ENCODE data around the gene ABCC6. TPM values are rescaled to one million over a fixed set of nuclear protein-coding genes. Genes with fewer than 3 reads are reported as not detected.
"Not testable (repeated sequence)": the region's sequence is repeated elsewhere in the genome, so short reads cannot be mapped to it uniquely, and the experiment has no call there.

ABCC6 gene
- total RNA-seq, 1 donor from 2014 or later = not detected

DNA sequence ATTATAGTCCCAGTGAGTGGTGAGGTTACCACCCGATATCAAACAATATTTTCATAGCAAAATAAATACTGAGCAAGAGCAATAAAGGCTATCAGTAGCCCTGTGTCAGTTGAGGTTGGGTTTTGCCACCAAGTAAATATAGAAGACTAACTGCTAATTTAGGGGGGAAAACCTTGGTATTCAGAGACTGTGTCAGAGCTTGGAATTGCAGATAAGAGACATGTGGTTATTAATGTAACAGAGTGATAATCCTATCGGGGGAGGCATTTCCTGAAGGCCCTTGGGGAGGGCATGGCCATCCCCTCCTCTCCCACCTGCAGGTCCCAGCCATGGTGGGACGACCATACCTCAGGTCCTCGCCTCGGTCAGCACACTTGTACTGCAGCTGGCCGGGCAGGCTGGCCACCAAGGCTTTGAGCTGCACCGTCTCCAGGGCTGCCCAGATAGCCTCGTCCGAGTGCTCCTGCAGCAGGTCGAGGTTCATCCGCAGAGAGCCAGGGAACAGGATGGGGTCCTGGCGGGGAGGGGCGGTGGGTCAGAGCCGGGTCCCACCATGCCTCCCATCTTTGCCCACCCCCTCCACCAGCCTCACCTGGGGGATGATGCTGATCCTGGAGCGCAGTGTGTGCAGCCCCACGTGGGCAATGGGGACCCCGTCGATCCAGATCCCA is 68.9 kb downstream of the ABCC6 start:
- Histone ChIP-seq H3K4me3 (ENCODE audit: low read depth, low read length) (no peak overlapping the region), H3K27me3 (ENCODE audit: control insufficient read depth, insufficient read depth, low read length) (no peaks in the 10 kb centered on the region), H3K36me3 (ENCODE audit: control insufficient read depth, insufficient read depth, low read length) (no peaks in the 10 kb centered on the region)
- DNase-seq (ENCODE audit: low read depth) = no peak
- TF ChIP-seq, protein P1, sequence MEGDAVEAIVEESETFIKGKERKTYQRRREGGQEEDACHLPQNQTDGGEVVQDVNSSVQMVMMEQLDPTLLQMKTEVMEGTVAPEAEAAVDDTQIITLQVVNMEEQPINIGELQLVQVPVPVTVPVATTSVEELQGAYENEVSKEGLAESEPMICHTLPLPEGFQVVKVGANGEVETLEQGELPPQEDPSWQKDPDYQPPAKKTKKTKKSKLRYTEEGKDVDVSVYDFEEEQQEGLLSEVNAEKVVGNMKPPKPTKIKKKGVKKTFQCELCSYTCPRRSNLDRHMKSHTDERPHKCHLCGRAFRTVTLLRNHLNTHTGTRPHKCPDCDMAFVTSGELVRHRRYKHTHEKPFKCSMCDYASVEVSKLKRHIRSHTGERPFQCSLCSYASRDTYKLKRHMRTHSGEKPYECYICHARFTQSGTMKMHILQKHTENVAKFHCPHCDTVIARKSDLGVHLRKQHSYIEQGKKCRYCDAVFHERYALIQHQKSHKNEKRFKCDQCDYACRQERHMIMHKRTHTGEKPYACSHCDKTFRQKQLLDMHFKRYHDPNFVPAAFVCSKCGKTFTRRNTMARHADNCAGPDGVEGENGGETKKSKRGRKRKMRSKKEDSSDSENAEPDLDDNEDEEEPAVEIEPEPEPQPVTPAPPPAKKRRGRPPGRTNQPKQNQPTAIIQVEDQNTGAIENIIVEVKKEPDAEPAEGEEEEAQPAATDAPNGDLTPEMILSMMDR (IDR thresholded peaks at IDR 0.05; ENCODE audit: insufficient read depth, low read length, severe bottlenecking) = no peak
- no peak for FAIRE-seq

DNA sequence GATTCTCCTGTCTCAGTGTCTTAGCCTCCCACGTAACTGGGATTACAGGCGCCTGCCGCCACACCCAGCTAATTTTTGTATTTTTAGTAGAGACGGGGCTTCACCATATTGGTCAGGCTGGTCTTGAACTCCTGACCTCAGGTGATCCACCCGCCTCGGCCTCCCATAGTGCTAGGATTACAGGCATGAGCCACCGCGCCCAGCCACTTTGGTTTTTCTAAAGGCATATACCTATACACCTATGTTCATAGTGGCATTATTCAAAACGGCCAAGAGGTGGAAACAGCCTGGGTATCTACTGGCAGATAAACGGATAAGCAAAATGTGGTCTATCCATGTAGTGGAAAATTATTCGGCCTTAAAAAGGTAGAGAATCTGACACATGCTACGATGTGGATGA is 70.3 kb downstream of the ABCC6 start:
- not testable (repeated sequence) for H3K4me3 ChIP-seq (ENCODE audit: low read depth, low read length); FAIRE-seq; H3K36me3 ChIP-seq (ENCODE audit: control insufficient read depth, insufficient read depth, low read length); H3K27me3 ChIP-seq (ENCODE audit: control insufficient read depth, insufficient read depth, low read length); DNase-seq (ENCODE audit: low read depth)

DNA sequence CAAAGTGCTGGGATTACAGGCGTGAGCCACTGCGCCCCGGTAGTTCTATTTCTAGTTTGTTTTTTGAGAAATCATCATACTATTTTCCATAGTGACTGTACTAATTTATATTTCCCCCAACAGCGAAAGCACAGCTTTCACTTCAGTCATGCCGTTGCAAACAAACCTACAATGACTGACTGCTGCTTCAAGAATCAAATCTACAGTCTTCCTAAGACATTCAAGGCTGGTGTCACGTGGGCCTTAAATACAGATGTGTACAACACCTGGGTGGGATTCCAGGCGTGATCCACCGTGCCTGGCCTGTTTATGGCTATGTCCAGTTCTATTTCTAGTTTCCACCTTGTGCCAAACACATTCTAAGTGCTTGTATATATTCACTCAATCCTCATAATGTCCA is 72.0 kb downstream of the ABCC6 start:
- TF ChIP-seq, protein P1 (IDR thresholded peaks at IDR 0.05; ENCODE audit: insufficient read depth, low read length, severe bottlenecking) = no peak
- no peak for FAIRE-seq
- H3K27me3 ChIP-seq (ENCODE audit: control insufficient read depth, insufficient read depth, low read length) = no peaks in the 10 kb centered on the region
- H3K4me3 ChIP-seq (ENCODE audit: low read depth, low read length) = no peak overlapping the region
- DNase-seq (ENCODE audit: low read depth) = peak; percentile 22
- H3K36me3 ChIP-seq (ENCODE audit: control insufficient read depth, insufficient read depth, low read length) = peaks cover 2% of the 10 kb centered on the region

DNA sequence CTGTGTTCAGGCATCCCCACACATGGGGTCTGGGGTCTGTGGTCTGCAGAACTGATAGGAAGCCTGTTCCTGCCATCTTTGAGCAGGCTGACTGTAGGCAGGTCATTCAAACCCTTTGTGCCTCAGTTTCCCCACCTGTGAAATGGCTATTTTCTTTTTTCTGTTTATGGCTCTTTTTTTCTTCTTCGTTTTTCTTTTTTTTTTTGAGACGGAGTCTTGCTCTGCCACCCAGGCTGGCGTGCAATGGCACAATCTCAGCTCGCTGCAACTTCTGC is 72.5 kb downstream of the ABCC6 start:
- TF ChIP-seq, protein P1 (IDR thresholded peaks at IDR 0.05; ENCODE audit: insufficient read depth, low read length, severe bottlenecking) = no peak
- FAIRE-seq = no peak
- no peak for DNase-seq (ENCODE audit: low read depth)
- Histone ChIP-seq H3K4me3 (ENCODE audit: low read depth, low read length) (no peak overlapping the region), H3K36me3 (ENCODE audit: control insufficient read depth, insufficient read depth, low read length) (peaks cover 5% of the 10 kb centered on the region), H3K27me3 (ENCODE audit: control insufficient read depth, insufficient read depth, low read length) (no peaks in the 10 kb centered on the region)

DNA sequence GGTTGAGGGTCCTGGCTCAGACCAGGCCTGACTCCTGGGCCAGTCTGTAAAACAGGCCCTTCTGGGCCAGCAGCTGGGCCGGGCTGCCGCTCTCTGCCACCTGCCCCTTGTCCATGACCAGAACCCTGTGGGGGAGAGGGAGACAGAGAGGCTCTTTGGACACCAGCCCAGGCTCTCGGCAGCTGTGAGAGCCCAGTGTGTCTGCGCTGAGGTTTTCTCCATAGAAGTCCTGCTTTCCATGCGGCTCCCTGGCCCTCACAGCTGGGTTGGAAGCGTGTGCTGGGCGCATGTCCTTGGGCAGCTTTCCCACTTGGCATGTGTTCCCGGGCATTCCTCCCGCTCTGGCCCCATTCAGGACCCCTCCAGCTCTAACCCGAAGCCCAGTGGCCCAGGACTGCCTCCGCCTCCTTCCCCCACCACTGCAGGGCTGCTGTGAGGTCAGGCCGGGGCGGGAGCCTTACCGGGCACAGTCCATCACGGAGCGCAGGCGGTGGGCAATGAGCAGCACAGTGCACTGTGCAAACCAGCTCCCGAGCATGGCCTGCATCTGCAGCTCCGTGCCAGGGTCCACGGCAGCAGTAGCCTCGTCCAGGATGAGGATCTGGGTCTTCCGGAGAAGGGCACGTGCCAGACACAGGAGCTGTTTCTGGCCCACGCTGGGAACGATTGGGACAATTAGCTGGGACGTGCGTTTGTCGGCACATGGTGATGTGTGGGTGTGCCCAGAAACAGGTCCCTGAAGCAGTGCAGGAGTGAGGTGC is 73.0 kb downstream of the ABCC6 start:
- no peak overlapping the region for H3K4me3 ChIP-seq (ENCODE audit: low read depth, low read length)
- TF ChIP-seq, protein P1 (IDR thresholded peaks at IDR 0.05; ENCODE audit: insufficient read depth, low read length, severe bottlenecking) = no peak
- H3K27me3 ChIP-seq (ENCODE audit: control insufficient read depth, insufficient read depth, low read length) = no peaks in the 10 kb centered on the region
- FAIRE-seq = no peak
- peaks cover 5% of the 10 kb centered on the region for H3K36me3 ChIP-seq (ENCODE audit: control insufficient read depth, insufficient read depth, low read length)
- DNase-seq (ENCODE audit: low read depth) = no peak

DNA sequence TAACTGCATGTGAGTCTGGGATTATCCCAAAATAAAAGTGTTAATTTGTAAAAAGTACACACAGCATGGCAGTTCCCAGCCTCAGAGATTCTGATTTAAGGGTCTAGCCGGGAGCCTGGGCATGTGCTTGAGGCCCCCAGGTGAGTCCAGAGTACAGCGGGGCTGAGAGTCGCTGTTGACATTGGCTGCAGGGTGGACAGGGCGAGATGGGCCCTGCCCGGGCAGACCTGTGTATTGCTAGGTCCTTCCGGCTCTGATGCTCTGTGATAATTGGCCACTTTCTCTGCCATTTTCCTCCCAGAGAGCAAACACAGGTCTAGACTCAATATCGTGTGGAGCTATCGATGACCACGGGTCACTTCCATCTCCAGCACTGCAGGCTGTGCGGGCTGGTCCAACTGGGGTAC is 73.6 kb downstream of the ABCC6 start:
- Histone ChIP-seq H3K27me3 (ENCODE audit: control insufficient read depth, insufficient read depth, low read length) (no peaks in the 10 kb centered on the region), H3K36me3 (ENCODE audit: control insufficient read depth, insufficient read depth, low read length) (peaks cover 5% of the 10 kb centered on the region), H3K4me3 (ENCODE audit: low read depth, low read length) (no peak overlapping the region)
- DNase-seq (ENCODE audit: low read depth) = no peak
- TF ChIP-seq, protein P1 (IDR thresholded peaks at IDR 0.05; ENCODE audit: insufficient read depth, low read length, severe bottlenecking) = no peak
- no peak for FAIRE-seq
